OCI-LY1 (cell line): Measurements from ENCODE around the gene TPRKB.
A peak's percentile ranks its signal among the peaks of the same experiment; 100 is the strongest.

ENCODE experiments used
- H2AFZ ChIP-seq: fragments of 200-600 bp; sonication (generic), shearing (Covaris generic); 2 replicates; pipeline ENCODE4 v1.6.0; 2014; ENCODE audit warnings: antibody characterized with exemption, mild to moderate bottlenecking, low read length
- H3F3A ChIP-seq: fragments of 200-600 bp; sonication (generic), shearing (Covaris generic); 2 replicates; pipeline ENCODE4 v1.6.0; 2014; ENCODE audit warnings: mild to moderate bottlenecking, antibody characterized with exemption, low read length, moderate library complexity; ENCODE audit not compliant: insufficient read depth
- H3K27ac ChIP-seq: fragments of 200-600 bp; sonication (generic); 2 replicates; pipeline ENCODE4 v1.5.1; 2014; ENCODE audit warnings: low read length, mixed run types, mild to moderate bottlenecking, low read depth; ENCODE audit not compliant: poor library complexity, severe bottlenecking
- H3K27me3 ChIP-seq: fragments of 200-600 bp; sonication (generic); 2 replicates; pipeline ENCODE4 v1.6.0; 2014; ENCODE audit warnings: antibody characterized with exemption, mild to moderate bottlenecking, low read length, moderate library complexity; ENCODE audit not compliant: insufficient read depth
- H3K36me3 ChIP-seq: fragments of 200-600 bp; sonication (generic); 2 replicates; pipeline ENCODE4 v1.6.1; 2014; ENCODE audit warnings: mild to moderate bottlenecking, antibody characterized with exemption, low read length, moderate library complexity, mixed read lengths; ENCODE audit not compliant: insufficient read depth
- H3K4me1 ChIP-seq: fragments of 200-600 bp; sonication (generic); 2 replicates; pipeline ENCODE4 v1.5.1; 2014; ENCODE audit warnings: mild to moderate bottlenecking, low read length, moderate library complexity; ENCODE audit not compliant: insufficient read depth, severe bottlenecking
- H3K4me2 ChIP-seq: fragments of 200-600 bp; sonication (generic), shearing (Covaris generic); 2 replicates; pipeline ENCODE4 v1.6.1; 2014; ENCODE audit warnings: low read length
- H3K4me3 ChIP-seq: fragments of 200-600 bp; sonication (generic); 2 replicates; pipeline ENCODE4 v1.5.1; 2014; ENCODE audit warnings: low read length, low read depth, mild to moderate bottlenecking, mixed read lengths; ENCODE audit not compliant: poor library complexity, severe bottlenecking
- H3K79me2 ChIP-seq: fragments of 200-600 bp; shearing (Covaris generic); 2 replicates; pipeline ENCODE4 v1.6.1; 2016; ENCODE audit warnings: mixed run types, low read length, mixed read lengths; ENCODE audit not compliant: insufficient read depth
- H3K9ac ChIP-seq: fragments of 200-600 bp; sonication (generic), shearing (Covaris generic); 2 replicates; pipeline ENCODE4 v1.6.1; 2014; ENCODE audit warnings: mild to moderate bottlenecking, low read length, mixed read lengths
- H3K9me2 ChIP-seq: fragments of 200-600 bp; sonication (generic), shearing (Covaris generic); 2 replicates; pipeline ENCODE4 v1.6.1; 2014; ENCODE audit warnings: low read depth, mild to moderate bottlenecking, low read length, mixed read lengths
- H3K9me3 ChIP-seq: fragments of 200-600 bp; shearing (Covaris generic); 2 replicates; pipeline ENCODE4 v1.6.1; 2014; ENCODE audit warnings: low read length, mixed read lengths
- H4K20me1 ChIP-seq: fragments of 200-600 bp; sonication (generic), shearing (Covaris generic); 2 replicates; pipeline ENCODE4 v1.6.0; 2016; ENCODE audit warnings: mild to moderate bottlenecking, low read length; ENCODE audit not compliant: insufficient read depth
- EZH2 ChIP-seq: fragments of 200-600 bp; sonication (generic), shearing (Covaris generic); IDR thresholded peaks from 2 replicates; pipeline ENCODE4 v1.8.0; 2017; ENCODE audit warnings: borderline replicate concordance, mixed run types, mild to moderate bottlenecking, antibody characterized with exemption, low read length, moderate library complexity, mixed read lengths
- TF ChIP-seq, protein P1 (sequence below): fragments of 200-600 bp; sonication (generic), shearing (Covaris generic); IDR thresholded peaks from 2 replicates; pipeline ENCODE4 v1.5.1; 2017; ENCODE audit warnings: mild to moderate bottlenecking, antibody characterized with exemption, low read length, moderate library complexity, mixed read lengths

Gene TPRKB

GRCh38 chr2:73740767-73741166 lies 3.6 kb upstream of the TPRKB start:
- TF ChIP-seq, protein P1, sequence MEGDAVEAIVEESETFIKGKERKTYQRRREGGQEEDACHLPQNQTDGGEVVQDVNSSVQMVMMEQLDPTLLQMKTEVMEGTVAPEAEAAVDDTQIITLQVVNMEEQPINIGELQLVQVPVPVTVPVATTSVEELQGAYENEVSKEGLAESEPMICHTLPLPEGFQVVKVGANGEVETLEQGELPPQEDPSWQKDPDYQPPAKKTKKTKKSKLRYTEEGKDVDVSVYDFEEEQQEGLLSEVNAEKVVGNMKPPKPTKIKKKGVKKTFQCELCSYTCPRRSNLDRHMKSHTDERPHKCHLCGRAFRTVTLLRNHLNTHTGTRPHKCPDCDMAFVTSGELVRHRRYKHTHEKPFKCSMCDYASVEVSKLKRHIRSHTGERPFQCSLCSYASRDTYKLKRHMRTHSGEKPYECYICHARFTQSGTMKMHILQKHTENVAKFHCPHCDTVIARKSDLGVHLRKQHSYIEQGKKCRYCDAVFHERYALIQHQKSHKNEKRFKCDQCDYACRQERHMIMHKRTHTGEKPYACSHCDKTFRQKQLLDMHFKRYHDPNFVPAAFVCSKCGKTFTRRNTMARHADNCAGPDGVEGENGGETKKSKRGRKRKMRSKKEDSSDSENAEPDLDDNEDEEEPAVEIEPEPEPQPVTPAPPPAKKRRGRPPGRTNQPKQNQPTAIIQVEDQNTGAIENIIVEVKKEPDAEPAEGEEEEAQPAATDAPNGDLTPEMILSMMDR = no peak
- TF ChIP-seq EZH2 = no peak
- Histone ChIP-seq H3K27me3 (no peaks in the 10 kb centered on the region), H2AFZ (no peak overlapping the region), H4K20me1 (no peaks in the 10 kb centered on the region), H3K9me3 (no peaks in the 10 kb centered on the region), H3K79me2 (peaks cover 11% of the 10 kb centered on the region), H3K4me1 (peaks cover 16% of the 10 kb centered on the region), H3K9ac (no peak overlapping the region), H3K36me3 (peaks cover 4% of the 10 kb centered on the region; the same call in 1 of the 2 replicates), H3F3A (no peaks in the 10 kb centered on the region), H3K27ac (no peak overlapping the region), H3K9me2 (no peaks in the 10 kb centered on the region), H3K4me2 (no peak overlapping the region), H3K4me3 (no peak overlapping the region)

DNA sequence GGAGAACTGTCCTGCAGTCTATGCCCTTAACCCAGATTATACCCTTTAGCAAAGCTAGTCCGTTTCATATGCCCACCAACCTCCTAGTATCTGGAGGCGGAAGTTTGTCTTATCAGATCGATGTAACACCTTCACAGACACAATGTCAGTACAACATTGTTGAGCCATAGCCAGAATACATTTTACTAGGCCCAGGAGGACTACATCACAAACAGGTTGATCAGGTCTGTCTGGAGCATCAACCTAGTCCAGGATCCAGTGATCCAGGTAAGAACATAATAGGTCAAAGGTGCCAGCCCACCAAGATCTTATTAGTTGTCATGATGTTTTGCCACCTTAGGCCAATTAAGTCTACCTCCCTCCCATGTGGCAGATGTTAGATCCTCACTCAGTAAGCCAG lies 2.0 kb upstream of the TPRKB start:
- H3K9ac ChIP-seq = no peak overlapping the region
- no peak overlapping the region for H2AFZ ChIP-seq
- no peak for TF ChIP-seq EZH2
- TF ChIP-seq, protein P1 = no peak
- no peaks in the 10 kb centered on the region for H3K9me2 ChIP-seq
- no peaks in the 10 kb centered on the region for H3K27me3 ChIP-seq
- peaks cover 8% of the 10 kb centered on the region; the same call in 1 of the 2 replicates for H3K36me3 ChIP-seq
- no peak overlapping the region for H3K27ac ChIP-seq
- H3K9me3 ChIP-seq = no peaks in the 10 kb centered on the region
- peaks cover 18% of the 10 kb centered on the region for H3K4me1 ChIP-seq
- no peaks in the 10 kb centered on the region for H4K20me1 ChIP-seq
- H3K79me2 ChIP-seq = peaks cover 17% of the 10 kb centered on the region
- H3F3A ChIP-seq = no peaks in the 10 kb centered on the region
- H3K4me2 ChIP-seq = no peak overlapping the region
- H3K4me3 ChIP-seq = no peak overlapping the region

- H4K20me1 ChIP-seq = no peaks in the 10 kb centered on the region
- H3F3A ChIP-seq = no peaks in the 10 kb centered on the region
- H3K27ac ChIP-seq = no peak overlapping the region
- peaks cover 17% of the 10 kb centered on the region for H3K79me2 ChIP-seq
- peaks cover 18% of the 10 kb centered on the region for H3K4me1 ChIP-seq
- no peaks in the 10 kb centered on the region for H3K27me3 ChIP-seq
- no peaks in the 10 kb centered on the region for H3K9me2 ChIP-seq
- H3K4me3 ChIP-seq = peak overlapping the region; percentile 91
- peak overlapping the region; percentile 77 for H3K9ac ChIP-seq
- no peak for TF ChIP-seq EZH2
- TF ChIP-seq, protein P1 = no peak
- H3K36me3 ChIP-seq = peaks cover 29% of the 10 kb centered on the region
- H3K4me2 ChIP-seq = peak overlapping the region; percentile 98
- no peak overlapping the region for H2AFZ ChIP-seq
- no peaks in the 10 kb centered on the region for H3K9me3 ChIP-seq
Observed at GRCh38 chr2:73736378-73736777, 767 bp downstream of the TPRKB start.
